ENCODE measurements around the gene HECW1. TPM values are rescaled to one million over a fixed set of nuclear protein-coding genes. Genes with fewer than 3 reads are reported as not detected.
"Not testable (repeated sequence)": the region's sequence is repeated elsewhere in the genome, so short reads cannot be mapped to it uniquely, and the experiment has no call there.

The HECW1 gene
- 1 to 10 TPM in 2 of 3 donors, under 1 TPM in 1; 0.76 to 1.6 (median 1.2) TPM for total RNA-seq
- long read RNA-seq, donor 1: 0 reads
- long read RNA-seq, donor 2: 0 reads

- Histone ChIP-seq H3K4me3 (no peak within 1 kb of the TSS), H3K9me3 (no peaks in the 10 kb centered on the region), H3K4me1 (ENCODE audit: low read depth) (no peaks in the 10 kb centered on the region), H3K36me3 (ENCODE audit: low read depth) (no peaks in the 10 kb centered on the region)
- TF ChIP-seq CTCF (IDR thresholded peaks at IDR 0.05): no peak
- intact Hi-C loops (cut with DNase I, micrococcal nuclease): no loop called here
- ATAC-seq (no peak), DNase-seq (no peak)
Observed at GRCh38 chr7:43112459-43112940, at the start of gene HECW1. Gene HECW1 (plus strand): TSS chr7:43112647. CDS start chr7:43243906, 131,259 bp downstream.

GRCh38 chr7:43071604-43072003, 40.8 kb upstream of the HECW1 start:
- TF ChIP-seq CTCF (IDR thresholded peaks at IDR 0.05): no peak
- no peaks in the 10 kb centered on the region for H3K4me1 ChIP-seq (ENCODE audit: low read depth)
- no peaks in the 10 kb centered on the region for H3K36me3 ChIP-seq (ENCODE audit: low read depth)
- no peaks in the 10 kb centered on the region for H3K9me3 ChIP-seq
- DNase-seq (no peak), ATAC-seq (no peak)
- intact Hi-C loops (cut with DNase I, micrococcal nuclease): no loop called here
- H3K4me3 ChIP-seq: no peak overlapping the region

- DNase-seq (no peak), ATAC-seq (no peak)
- Histone ChIP-seq H3K4me1 (ENCODE audit: low read depth) (no peaks in the 10 kb centered on the region), H3K36me3 (ENCODE audit: low read depth) (no peaks in the 10 kb centered on the region), H3K4me3 (no peak overlapping the region), H3K9me3 (no peaks in the 10 kb centered on the region)
- TF ChIP-seq CTCF (IDR thresholded peaks at IDR 0.05): no peak
- intact Hi-C loops (cut with DNase I, micrococcal nuclease): no loop called here
Observed at GRCh38 chr7:43072530-43072929, 39.9 kb upstream of the HECW1 start.

GRCh38 chr7:43073811-43074210, 38.6 kb upstream of the HECW1 start:
- H3K4me1 ChIP-seq (ENCODE audit: low read depth); intact Hi-C loops (cut with DNase I, micrococcal nuclease); H3K36me3 ChIP-seq (ENCODE audit: low read depth); ATAC-seq; H3K9me3 ChIP-seq; DNase-seq; H3K4me3 ChIP-seq: not testable (repeated sequence)

GRCh38 chr7:43076189-43076605, 36.2 kb upstream of the HECW1 start:
- TF ChIP-seq CTCF (IDR thresholded peaks at IDR 0.05): no peak
- Histone ChIP-seq H3K9me3 (no peaks in the 10 kb centered on the region), H3K36me3 (ENCODE audit: low read depth) (no peaks in the 10 kb centered on the region), H3K4me3 (no peak overlapping the region), H3K4me1 (ENCODE audit: low read depth) (no peaks in the 10 kb centered on the region)
- ATAC-seq (no peak), DNase-seq (no peak)
- intact Hi-C loops (cut with DNase I, micrococcal nuclease): no loop called here

GRCh38 chr7:43076606-43077005, 35.8 kb upstream of the HECW1 start:
- no peaks in the 10 kb centered on the region for H3K36me3 ChIP-seq (ENCODE audit: low read depth)
- no peaks in the 10 kb centered on the region for H3K9me3 ChIP-seq
- H3K4me3 ChIP-seq: no peak overlapping the region
- intact Hi-C loops (cut with DNase I, micrococcal nuclease): no loop called here
- DNase-seq (no peak), ATAC-seq (no peak)
- no peak for TF ChIP-seq CTCF (IDR thresholded peaks at IDR 0.05)
- no peaks in the 10 kb centered on the region for H3K4me1 ChIP-seq (ENCODE audit: low read depth)
